Right renal pelvis (tissue), 4 donors: ENCODE measurements around the gene ZDHHC17. TPM values are rescaled to one million over a fixed set of nuclear protein-coding genes. Genes with fewer than 3 reads are reported as not detected.

Experiments
- polyA plus RNA-seq, 4 donors: library from polyadenylated mRNA; unstranded; fragments of 120-200 nt; gene quantifications; one replicate each; pipeline ENCODE4 v1.2.1, GENCODE V29; 2013; ENCODE audit not compliant: insufficient read length in 4 of 4

The ZDHHC17 gene
- polyA plus RNA-seq, 4 donors: 57.0 to 71.5 (median 70.9) TPM

Other genes starting within 250 kb of the ZDHHC17 start
- gene OSBPL8, start 204.3 kb upstream of the ZDHHC17 start, polyA plus RNA-seq: 10 to 100 TPM; 58.0 to 82.2 (median 72.2) TPM
- gene CSRP2, start 114.9 kb downstream of the ZDHHC17 start, polyA plus RNA-seq: 100 to 1,000 TPM in 1 of 4 donors, 10 to 100 TPM in 3; 85.1 to 102 (median 86.6) TPM